Ureter (tissue), 1 donor: ENCODE data around the gene ATP2B2. TPM values are rescaled to one million over a fixed set of nuclear protein-coding genes. Genes with fewer than 3 reads are reported as not detected.

Experiments
- DNase-seq: peaks from one replicate; pipeline ENCODE4 v3.0.0-alpha.2; 2020; ENCODE audit warnings: low spot score
- total RNA-seq: library from RNA; stranded (reverse); gene quantifications from one replicate; pipeline ENCODE4 v1.2.4, GENCODE V29; 2023
- donor health status: DM: yes; HTN: yes; CAD: no.

Gene ATP2B2
- total RNA-seq, 1 donor from 2014 or later = not detected

DNA sequence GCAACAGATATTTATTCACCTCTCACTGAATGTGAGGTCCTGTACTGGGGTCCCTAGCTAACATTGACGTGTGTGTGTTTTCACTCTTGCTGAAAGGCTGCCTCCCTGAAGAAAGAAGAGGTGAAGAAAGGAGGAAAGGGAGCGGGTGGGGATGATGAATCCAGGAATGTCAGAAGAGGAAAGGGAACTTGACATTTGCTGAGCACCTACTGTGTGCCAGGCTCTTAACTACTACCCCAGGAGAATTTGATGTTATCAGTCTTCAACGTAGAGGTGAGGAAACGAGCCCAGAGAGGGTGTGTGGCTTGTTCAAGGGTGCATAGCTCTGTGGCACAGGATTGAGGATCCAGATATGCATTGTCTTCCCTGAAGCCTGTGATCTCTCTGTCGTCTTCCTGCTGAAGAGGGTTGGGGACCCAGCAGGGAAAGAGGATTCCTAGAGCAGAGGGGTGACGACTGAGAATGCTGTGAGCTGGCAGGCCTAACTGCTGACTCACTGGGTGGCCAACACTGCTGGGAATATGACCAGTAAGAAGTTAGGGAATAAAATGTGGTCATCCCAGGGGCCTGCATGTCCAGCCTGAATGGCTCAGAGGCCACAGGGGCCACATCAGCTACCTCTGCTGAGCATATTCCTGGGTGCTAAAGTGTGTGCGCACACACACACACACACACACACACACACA lies 6.6 kb upstream of the ATP2B2 start:
- no peak for DNase-seq

DNA sequence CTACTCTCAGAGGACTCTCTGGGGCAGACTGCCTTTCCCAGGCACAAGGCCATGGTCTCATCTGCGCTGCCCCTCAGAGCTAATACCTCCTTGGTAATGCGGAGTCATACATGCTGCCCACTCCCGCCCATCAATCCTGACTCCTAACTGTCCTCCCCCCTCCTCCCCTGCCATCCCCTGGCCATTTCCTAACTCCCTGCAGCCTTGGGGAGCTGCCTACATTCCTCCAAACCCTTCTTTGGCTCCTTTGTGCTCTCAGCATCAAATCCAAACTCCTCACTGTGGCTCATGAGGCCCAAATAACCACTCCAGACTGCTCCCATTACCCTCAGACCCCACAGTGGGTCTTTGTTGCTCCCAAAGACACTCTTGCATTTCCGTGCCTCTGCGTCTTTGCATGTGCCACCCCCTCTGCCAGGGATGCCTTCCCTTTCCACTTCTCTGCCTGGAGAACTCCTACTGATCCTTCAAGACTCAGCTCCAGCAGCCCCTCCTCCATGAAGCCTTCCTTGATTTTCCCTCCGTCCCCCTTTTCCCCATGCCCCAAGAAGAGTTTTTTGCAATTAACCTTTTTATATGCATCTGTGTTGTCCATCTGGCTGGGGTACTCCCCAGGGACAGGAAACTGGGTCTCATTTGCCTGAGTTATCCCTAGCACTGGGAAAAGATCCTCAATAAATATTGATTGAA lies 5.5 kb upstream of the ATP2B2 start:
- DNase-seq = no peak

DNA sequence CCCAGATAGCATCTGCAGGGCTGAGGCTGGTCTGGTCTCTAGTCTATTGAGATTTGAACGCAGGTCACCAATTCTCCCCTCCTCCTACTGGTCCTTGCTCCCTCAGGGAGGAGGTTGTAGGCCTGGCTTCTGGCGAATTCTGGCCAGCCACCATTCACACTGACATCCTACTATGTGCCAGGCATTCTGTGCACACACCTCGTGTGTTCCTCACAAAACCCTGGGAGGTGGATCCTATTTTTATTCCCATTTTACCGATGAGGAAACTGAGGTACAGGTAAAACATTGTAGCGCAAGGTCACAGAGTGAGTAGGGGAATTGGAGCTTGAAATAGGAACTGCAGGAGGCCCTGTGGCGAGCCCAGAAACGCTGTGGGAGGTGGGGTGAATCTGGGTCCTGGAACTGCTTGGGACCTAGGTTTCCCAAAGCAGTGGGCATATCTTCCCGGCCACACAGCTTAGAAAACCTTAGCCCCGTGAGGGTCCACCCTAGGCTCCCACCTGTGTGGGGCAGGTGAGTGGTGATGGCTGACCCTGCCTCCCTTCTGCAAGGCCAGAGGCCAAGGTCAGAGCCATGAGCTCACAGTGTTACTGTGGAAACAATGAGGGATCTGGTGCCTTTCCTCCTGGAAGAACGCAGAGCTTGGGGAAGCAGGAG lies 4.8 kb upstream of the ATP2B2 start:
- no peak for DNase-seq

DNA sequence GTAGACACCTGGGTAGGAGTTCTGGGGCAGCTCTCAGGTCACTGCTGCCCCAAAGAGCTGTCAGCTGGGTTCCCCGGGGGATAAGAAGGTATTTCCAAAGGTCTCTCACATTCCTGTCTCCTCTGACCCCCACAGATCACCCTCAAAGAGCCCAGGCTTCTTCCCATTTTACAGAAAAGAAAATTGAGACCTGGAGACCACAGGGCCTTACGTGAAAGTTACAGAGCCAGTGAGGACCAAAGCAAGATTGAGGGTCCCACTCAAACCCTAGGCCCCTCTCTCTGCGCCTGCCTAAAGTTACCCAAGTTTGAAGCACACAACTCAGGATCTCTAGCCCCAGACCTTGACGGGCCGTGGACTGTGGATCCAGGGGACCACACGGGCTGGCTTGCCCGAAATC lies 3.9 kb upstream of the ATP2B2 start:
- DNase-seq = no peak

DNA sequence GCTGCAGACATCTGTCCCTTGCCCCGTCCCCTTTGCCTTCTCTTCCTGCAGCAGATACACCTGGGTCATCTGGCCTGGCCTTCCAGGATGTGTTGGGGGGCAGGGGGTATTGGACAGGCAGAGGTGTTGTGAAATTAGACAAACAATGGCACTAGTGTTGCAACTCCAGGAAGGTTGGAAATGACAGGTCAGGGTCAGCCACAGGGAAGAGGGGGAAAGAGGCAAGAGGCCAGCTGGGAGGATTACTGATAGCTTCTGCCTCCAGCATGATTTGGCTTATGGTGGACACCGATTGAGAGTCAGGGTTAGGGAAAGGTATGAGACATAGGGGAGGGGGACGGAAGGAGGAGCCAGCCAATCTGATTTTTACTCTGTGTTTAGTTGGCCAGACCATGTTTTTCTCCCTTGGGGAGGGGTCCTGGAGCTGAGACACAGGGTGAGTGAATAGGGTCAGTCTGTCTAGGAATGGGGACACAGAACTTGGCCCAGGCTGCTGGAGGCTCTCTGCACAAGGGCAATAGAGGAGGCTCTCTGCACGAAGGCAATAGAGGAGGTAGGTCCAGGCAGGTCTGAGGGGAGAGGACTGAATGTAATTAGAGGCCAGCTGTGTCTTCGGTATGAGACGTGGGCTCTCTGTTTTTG lies 3.4 kb upstream of the ATP2B2 start:
- DNase-seq = no peak

DNA sequence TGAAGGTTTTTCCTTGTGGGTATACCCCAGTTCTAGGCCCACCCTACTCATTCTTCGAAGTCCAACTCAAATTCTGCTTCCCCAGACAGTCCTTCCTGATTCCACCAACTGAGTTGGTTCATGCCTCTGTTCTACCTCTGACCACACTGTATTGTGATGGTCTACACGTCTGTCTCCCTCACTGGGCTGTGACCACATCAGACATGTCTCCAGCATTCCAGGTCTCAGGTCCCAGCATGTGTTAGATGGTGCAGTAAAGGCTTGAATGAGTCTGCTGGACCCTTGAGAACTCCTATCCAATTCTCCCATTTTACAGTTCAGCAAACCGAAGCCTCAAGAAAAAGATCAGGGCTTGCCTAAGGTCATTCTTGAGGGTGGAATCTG lies 2.8 kb upstream of the ATP2B2 start:
- no peak for DNase-seq

DNA sequence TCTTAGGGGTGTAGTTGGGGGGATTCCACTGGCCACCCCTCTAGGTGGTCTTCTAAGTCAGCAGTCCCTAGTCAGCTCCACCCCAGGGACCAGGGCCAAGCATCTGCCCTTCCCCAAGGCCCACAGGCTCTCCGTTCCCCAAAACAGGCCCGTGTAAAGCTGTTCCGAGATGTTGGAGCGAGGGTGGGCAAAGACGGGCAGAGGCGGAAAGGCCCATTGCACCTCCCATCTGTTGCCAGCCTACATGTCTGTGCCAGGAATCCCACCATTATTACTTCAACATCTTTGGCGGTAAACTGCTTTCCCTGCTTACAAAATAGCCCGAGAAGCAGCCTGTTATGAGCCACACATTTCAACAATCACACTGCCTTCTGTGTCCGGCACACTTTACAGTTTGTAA lies 1.9 kb upstream of the ATP2B2 start:
- no peak for DNase-seq

DNA sequence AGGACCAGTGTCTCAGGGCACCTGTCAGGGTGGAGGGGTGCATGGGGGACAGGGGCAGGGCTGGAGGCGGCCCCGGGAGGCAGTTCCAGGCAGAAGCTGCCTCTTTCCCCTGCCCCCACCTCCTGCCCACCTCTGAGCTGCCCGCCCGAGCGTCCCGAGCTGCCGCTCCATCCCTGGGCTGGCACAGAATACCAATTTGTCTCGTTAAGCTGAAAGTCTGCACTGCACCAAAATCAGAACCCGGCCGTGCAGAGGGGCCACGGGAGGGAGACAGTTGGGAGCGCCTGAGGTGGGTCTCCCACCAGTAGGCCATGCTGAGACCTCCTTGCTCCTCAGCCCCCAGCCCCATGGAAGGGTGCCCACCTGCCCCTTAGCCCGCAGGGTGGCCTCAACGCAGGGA lies 1.3 kb upstream of the ATP2B2 start:
- no peak for DNase-seq

DNA sequence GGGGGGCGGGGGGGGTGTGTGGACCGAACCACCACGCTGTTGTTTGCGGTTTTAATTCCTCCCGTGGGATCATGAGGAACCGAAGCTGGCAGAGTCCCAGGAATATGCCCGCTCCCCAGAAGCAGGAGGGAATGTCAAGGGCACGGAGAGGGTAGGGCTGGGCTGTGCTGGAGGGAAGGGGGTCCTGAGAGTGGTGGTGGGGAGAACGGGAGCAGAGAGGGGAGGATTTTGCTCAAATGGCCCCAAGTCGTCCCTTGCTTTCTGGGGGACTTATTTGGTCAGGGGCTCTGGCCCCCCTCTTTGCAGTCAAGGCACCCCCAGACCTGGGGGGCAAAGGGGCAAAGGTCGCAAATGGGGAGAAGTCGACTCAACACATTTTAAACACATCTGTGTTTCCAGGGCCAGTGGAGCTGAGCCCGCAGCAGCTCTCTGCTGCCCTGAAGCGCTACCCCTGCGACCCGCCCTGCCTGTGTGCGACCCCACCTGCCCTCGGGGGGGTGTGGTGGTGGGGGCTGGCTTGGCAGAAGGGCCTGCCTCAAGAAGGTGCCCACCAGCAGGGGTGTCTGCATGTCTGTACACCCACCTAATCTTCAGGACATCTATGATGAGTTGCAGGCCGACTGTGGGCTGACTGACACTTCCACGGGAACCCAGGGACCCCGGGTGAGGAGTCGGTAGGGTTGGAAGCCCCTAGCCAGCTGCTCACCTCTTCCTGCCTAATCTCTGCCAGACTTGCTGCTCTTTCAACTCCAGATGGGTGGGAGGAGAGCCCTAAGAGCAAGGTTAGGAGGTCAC lies 602 bp upstream of the ATP2B2 start:
- no peak for DNase-seq

DNA sequence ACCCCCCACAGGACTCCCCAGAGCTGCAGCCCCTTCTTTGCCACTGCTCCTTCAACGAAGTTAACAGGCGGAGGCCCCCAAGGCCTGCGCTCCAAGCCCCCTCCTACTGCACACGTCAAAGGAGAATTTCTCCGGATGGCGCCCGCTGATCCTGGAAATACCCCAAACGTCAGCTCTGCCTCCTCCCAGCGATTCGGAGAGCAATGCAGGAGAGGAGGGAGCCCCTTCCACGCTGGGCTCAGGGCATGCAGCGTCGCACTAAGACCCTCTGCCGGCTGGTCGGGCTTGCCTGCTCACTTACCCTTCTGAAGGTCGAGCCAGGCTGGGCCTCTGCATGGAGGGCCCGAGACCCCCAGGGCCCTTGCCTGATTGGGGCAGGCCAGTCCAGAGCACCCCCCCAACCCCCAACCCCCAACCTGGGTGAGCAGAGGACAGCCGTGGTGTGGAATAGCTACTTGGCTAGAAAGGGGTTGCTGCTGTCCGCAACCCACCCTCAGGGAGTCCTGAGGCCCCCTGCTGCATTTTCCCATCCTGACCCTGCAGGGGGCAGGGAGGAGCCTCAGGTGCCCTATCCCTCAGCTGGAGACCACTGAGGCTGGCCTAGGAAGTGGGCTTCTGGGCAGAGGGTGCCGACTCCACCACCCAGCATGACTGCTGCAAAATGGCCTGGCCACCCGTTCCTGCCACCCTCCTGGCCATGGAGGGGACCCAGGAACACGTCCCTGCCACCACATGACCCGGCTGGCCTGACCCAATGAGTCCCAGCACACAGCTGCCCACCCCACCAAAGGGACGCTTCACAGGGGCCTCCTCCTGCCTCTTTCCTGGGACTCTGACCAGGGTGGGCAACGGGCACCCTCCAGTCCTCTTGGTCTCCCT lies 976 bp downstream of the ATP2B2 start:
- no peak for DNase-seq

DNA sequence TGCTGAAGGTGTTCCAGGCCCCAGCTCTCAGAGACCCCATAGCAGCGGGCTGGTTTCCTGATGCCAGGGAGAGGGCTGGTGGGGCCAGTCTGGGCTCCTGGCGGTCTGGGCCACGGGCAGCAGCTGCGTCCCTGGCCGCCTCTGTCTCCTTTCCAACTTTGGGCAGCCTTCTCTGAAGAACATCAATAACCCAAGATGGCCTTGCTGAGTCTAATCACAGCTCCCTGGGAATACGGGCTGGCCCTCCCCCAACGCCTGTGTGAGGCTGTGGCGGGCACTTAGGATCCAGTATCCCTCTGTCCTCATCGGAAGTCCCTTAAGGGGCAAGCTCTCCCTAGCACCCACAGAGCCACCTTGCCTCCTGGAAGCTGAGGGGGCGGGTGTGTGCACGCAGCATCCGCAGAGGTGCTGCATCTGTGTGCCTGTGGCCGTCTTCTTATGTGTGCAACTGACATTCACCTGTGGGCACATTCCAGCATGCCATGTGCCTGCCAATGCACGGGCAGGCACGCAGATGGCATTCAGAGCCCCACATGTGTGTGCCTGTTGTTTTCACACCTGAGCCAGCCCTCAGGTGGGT lies 2.1 kb downstream of the ATP2B2 start:
- no peak for DNase-seq

DNA sequence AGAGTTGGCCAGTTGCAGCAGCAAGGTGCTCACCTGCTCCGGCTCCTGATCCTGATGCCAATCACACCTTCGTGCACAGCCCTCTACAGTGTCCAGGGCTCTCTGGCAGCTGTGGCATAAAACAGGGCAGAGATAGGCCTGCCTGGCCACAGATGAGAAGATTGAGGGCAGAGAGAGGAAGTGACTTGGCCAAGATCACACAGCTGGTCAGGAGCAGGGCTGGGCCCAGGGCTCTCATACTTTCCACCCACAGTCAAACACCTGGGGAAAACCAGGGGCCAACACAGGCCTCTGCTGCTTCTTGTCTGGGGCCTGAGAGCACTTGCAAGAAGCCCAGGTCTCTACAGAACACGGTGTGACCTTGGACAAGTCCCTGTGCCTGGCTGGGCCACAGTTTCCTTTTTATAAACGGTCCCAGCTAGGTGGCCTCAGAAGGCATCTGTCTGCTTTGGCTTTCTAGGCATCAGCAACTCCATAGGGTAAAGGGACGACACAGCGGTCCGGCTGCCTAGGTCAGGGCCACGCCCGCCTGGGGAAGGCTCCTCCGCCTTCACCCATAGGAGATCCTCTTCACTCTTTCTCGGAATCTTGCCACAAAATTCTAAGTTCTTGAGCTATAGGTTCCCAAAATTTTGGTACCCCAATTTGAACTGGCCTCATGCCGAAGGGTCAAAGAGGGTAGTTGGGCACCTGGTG lies 3.1 kb downstream of the ATP2B2 start:
- DNase-seq = no peak

DNA sequence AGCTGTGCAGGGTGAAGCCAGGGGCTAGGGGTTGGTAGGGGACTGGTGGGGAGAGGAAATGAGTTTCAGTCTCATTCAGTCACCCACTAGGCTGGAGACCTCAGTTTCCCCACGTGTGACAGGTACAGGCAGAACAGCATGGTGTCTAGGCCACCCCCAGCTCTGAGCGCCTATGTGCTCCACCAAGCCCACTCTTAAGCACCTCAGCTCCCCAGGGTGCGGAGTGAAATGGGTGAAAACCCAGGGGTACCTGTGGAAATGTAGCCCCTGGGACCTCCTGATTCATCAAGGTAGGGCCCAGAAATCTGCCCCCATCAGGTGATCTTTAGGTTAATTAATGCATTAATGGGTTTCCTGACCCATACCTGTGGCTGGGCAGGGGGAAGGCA lies 3.7 kb downstream of the ATP2B2 start:
- DNase-seq = no peak

DNA sequence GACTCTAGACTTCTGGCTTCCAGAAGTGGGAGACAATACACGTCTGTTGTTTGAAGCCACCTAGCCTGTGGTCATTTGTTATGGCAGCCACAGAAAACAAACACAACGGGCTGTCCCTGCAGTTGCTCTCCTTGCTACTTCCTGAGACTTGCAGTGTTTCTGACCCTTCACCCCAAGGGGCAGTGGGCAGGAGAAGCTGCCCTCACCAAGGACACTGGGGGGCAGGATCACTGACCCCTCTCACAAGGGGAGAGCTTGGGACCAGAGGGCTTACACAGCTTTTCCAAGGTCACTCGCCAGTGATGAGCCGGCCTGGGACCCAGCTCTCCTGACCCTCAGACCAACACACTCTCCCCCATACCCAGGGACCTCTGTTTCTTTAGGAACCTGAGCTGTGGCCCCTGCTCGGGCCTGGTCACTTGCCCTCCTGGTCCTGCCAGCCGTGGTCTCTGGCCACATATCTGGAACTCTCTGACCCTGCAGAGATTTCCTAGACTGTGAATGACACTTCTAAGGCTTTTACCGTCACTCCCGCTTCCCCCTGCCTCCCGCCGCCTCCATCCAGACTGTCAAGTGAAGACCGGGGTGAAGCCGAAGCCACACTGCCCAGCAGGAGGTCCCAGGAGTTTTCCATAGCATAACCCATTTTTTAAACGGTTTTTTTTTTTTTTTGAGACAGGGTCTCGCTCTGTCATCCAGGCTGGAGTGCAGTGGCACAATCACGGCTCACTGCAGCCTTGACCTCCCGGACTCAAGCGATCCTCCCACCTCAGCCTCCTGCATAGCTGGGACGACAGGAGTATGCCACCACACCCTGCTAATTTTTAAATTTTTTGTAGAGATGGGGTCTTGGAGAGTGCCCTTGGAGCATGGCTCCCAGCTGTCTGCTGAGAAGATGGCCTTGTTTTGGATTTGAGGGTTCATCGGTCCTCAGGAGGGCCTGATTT lies 4.4 kb downstream of the ATP2B2 start:
- no peak for DNase-seq

DNA sequence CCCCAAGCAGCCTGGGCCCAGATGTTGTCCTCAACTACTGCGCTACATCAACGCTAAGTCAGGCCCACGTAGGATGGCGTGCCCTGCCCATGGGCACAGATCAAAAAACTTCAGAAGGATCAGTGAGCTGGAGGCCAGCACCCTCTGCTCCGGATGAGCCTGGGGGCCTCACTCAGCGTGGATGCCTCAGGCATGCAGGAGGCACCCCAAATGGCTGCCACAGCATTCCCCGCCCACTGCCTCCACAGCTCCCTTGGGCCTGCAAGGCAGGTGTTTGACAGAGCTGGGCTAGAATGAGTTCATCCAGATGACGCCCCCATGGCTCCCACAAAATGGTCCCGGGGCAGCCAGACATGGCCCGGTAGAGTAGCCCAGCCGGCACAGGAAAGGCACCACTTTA lies 7.1 kb downstream of the ATP2B2 start:
- no peak for DNase-seq

DNA sequence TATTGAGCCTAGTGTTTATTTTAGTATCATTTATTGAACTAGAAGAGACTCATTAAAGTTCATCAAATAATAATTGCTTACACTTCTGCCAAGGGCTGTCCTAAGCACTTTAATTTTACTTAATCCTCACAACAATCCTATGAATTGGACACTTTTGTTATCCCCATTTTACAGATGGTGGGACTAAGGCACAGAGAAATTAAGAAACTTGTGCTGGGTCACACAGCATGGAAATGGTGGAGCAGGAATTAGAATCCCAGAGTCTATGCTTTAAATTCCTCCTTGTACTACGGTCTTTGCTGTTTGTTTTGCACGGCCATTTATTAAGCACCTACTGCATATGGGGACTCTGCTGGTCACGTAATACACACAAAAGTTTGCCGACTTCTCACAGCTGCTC lies 7.9 kb downstream of the ATP2B2 start:
- no peak for DNase-seq

DNA sequence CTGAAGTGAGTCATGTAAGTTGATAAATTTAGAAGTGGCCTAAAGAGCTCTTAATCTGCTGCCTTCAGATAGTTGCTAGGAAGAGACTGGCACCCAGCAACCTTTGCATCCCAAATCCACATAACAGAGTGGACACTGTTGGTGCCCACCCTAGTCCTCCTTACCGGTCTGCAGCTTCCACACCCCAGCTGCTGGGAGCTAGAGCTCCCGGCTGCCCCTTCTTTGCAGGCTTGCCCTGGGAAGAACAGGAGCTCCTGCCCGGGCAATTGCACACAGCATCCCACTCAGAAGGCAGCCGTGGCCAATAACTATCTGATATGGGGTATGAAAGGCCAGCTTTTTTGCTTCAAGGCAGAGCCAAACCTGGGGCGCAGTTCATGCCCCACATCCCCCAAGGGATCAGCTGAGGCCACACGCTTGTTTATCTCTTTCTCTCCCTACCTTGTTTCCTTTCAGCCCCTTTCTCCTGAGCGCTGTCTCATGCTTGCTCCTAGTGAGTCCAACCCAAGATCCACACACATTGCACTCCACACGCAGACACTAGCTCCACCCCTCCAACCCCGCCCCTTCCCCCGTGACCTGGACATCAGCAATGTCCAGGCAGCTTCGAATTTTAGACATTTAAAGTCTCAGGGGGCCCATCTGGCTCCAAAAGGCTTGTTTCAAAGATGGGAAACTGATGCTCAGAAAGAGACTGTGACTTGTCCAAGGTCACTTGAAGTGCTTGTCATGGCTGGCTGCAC lies 9.1 kb downstream of the ATP2B2 start:
- DNase-seq = no peak

DNA sequence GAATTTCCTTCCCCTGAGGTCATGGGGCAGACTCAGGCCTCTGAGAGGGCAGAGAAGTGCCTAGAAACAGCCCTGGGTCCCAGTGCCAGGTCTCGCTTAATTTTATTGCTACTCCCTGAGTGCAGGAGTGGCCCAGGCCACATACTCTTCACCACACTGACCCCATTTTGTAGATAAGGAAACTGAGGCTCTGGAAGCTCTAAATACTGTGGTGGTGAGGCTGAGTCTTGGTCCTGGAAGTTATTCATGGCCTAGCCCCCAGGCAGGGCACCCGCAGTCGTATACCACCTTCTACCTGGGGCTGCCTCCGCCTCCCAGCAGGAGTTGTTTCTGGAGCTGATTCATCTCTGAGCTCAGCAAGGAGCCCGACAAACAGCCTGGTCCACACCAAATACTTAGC lies 9.8 kb downstream of the ATP2B2 start:
- DNase-seq = no peak
